ENCODE results near the gene LOXL1. TPM values are rescaled to one million over a fixed set of nuclear protein-coding genes. Genes with fewer than 3 reads are reported as not detected.

The LOXL1 gene
- total and polyA plus RNA-seq, 11 donors = 20.7 to 79.5 (median 30.4) TPM

DNA sequence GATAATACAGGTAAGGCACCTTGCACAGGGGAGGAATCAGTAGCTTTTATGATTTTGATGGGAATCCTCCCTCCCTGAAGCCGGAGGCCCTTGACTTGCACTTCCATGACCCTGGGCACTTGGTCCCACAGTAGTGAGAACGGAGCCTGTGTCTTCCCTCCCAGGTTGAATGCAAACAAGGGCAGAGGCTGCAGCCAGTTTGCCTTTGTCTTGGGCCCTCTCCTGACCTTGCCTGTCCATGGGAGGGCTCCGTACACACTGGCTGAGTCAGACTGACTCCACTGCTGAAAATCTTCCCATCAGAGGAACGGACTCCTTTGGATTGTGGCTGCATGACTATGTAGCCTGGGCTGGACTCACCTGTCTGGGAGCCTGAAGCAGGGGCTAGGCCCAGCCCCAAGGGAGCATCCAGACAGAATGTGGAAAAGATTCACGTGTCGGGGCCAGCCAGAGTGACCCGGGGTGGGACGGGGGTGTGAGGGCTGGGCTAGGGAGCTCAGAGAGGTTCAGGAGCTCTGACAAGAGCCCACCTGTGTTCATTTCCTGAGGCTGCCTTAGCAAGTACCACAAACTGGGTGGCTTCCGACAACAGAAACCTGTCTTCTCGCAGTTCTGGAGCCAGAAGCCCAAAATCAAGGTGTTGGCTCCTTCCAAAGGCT lies 43.4 kb upstream of the LOXL1 start:
- 87 to 91% (median 89%) methylated on average over 5 to 10 of the region's 10 CpGs for WGBS, 4 donors
- intact Hi-C loops (cut with DNase I) = no loop called here
- H3K9me3 ChIP-seq = no peaks in the 10 kb centered on the region
- ATAC-seq (no peak), DNase-seq (no peak)
- H3K27ac ChIP-seq = no peak overlapping the region
- no peak overlapping the region for H3K4me3 ChIP-seq
- H3K4me1 ChIP-seq = no peaks in the 10 kb centered on the region
- H3K36me3 ChIP-seq = no peaks in the 10 kb centered on the region
- TF ChIP-seq POLR2A (IDR thresholded peaks at IDR 0.05) = no peak
- TF ChIP-seq, protein P1, sequence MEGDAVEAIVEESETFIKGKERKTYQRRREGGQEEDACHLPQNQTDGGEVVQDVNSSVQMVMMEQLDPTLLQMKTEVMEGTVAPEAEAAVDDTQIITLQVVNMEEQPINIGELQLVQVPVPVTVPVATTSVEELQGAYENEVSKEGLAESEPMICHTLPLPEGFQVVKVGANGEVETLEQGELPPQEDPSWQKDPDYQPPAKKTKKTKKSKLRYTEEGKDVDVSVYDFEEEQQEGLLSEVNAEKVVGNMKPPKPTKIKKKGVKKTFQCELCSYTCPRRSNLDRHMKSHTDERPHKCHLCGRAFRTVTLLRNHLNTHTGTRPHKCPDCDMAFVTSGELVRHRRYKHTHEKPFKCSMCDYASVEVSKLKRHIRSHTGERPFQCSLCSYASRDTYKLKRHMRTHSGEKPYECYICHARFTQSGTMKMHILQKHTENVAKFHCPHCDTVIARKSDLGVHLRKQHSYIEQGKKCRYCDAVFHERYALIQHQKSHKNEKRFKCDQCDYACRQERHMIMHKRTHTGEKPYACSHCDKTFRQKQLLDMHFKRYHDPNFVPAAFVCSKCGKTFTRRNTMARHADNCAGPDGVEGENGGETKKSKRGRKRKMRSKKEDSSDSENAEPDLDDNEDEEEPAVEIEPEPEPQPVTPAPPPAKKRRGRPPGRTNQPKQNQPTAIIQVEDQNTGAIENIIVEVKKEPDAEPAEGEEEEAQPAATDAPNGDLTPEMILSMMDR (IDR thresholded peaks at IDR 0.05) = no peak
- peaks cover 0 to 11% (median 0%) of the 10 kb centered on the region in 9 donors for H3K27me3 ChIP-seq

DNA sequence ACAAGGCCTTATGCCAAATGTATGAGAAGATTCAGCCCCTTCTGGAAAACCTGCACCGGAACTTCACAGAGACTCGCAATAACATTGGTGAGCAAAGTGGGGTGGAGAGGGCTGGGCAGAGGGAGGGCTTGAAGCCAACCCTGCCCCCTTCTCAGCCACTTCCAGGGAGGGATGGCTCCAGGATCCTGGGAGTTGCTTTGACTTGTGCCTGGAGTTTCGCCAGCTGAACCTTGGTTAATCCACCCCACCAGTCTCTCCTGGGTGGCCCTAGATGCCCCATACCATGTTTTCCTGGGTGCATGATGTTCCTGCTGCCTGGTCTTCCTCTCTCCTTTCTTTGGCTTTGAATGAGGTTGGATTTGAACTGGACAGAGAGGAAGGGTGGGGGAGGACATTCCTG lies 42.1 kb upstream of the LOXL1 start:
- H3K9me3 ChIP-seq = no peaks in the 10 kb centered on the region
- H3K4me1 ChIP-seq = peaks cover 0 to 2% (median 0%) of the 10 kb centered on the region in 12 donors
- 43 to 73% (median 65%) methylated on average over 2 to 3 of the region's 3 CpGs for WGBS, 4 donors
- peaks cover 0 to 11% (median 0%) of the 10 kb centered on the region in 9 donors for H3K27me3 ChIP-seq
- ATAC-seq = no peak
- TF ChIP-seq, protein P1 (IDR thresholded peaks at IDR 0.05) = no peak
- TF ChIP-seq POLR2A (IDR thresholded peaks at IDR 0.05) = no peak
- no peak overlapping the region for H3K27ac ChIP-seq
- DNase-seq = no peak
- no peaks in the 10 kb centered on the region for H3K36me3 ChIP-seq
- no peak overlapping the region for H3K4me3 ChIP-seq
- intact Hi-C loops (cut with DNase I) = no loop called here

DNA sequence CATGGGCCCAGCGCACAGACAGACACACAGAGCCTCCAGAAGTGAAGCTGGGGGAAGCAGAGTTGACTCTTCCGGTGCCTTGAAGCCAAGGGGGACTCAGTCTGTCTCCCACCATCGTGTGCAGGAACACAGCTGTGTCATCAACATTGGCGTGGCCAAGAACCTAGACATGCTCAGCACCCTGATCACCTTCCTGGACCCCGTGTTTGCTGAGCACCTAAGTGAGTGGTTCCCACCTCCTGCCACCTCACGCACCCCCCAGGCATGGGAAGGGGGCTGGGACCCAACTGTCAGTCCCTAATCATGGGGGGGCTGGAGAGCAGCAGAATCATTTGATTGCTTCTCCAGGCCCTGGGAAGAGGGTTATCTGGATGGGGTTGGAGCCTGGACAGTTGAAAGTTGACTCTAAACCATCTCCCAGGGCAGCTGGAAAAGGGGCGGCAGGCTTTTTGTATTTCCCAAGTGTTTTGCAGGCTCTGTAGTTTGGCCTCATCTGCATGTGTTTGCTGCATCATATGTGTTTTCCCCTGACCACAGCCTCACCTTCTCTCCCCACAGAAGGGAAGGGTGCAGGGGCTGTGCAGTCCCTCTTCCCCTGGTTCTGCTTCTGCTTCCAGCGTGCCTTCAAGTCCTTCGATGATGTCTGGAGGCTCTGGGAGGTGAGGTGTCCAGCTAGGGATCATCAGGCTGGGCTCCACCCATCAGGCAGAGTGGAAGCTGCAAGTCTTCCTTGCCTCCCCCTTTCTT lies 40.1 kb upstream of the LOXL1 start:
- Histone ChIP-seq H3K4me1 (peaks cover 0 to 3% (median 0%) of the 10 kb centered on the region in 12 donors), H3K27me3 (peaks cover 0 to 11% (median 0%) of the 10 kb centered on the region in 9 donors), H3K4me3 (no peak overlapping the region), H3K36me3 (no peaks in the 10 kb centered on the region), H3K9me3 (no peaks in the 10 kb centered on the region), H3K27ac (no peak overlapping the region)
- TF ChIP-seq POLR2A (IDR thresholded peaks at IDR 0.05) = no peak
- TF ChIP-seq, protein P1 (IDR thresholded peaks at IDR 0.05) = no peak
- DNase-seq (no peak), ATAC-seq (no peak)
- WGBS, 4 donors = 85 to 89% (median 88%) methylated on average over 5 to 9 of the region's 9 CpGs
- intact Hi-C loops (cut with DNase I) = no loop called here

DNA sequence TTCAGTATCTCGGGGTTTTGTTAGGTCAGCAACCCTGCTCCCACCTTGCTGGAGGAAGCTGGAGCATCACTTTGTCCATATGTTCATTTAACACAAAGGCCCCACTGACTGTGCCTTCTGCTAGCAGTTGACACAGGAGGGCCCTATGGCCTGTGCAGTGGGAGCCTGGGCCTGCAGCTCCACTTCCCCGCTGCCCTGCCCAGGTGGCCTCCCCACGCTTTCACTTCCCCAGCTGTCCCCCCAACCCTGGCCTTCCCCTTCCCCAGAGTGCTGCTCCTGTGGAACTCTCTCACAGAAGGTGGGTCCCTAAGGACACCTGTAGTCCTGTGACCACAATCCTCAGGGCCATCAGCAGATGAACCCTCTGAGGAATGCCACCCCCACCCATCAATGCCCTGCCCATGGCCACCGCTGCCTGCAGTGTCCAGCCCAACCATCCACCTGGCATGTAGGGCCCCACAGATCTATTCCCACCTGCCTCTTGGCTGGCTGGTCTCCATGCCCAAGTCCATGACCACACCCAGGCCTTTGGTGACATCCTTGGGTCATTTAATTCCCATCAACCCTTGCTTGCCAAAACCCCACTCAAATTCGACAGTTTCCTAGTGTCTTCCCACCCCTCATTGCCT lies 39.4 kb upstream of the LOXL1 start:
- no peak for ATAC-seq
- TF ChIP-seq, protein P1 (IDR thresholded peaks at IDR 0.05) = no peak
- TF ChIP-seq POLR2A (IDR thresholded peaks at IDR 0.05) = no peak
- intact Hi-C loops (cut with DNase I) = no loop called here
- peaks cover 0 to under 1% (median 0%) of the 10 kb centered on the region in 12 donors for H3K9me3 ChIP-seq
- H3K36me3 ChIP-seq = no peaks in the 10 kb centered on the region
- H3K4me1 ChIP-seq = peaks cover 0 to 3% (median 0%) of the 10 kb centered on the region in 12 donors
- DNase-seq = no peak
- no peak overlapping the region for H3K4me3 ChIP-seq
- peaks cover 0 to 8% (median 0%) of the 10 kb centered on the region in 9 donors for H3K27me3 ChIP-seq
- no peak overlapping the region for H3K27ac ChIP-seq
- WGBS, 4 donors = 85 to 96% (median 87%) methylated on average over 5 of the region's 5 CpGs

All from heart left ventricle (tissue), 16 donors.